Measurements from ENCODE around the gene MAP4. TPM values are rescaled to one million over a fixed set of nuclear protein-coding genes. Genes with fewer than 3 reads are reported as not detected.
A peak's percentile ranks its signal among the peaks of the same experiment; 100 is the strongest.

Gene MAP4
- total RNA-seq, 1 donor from 2014 or later: 471 TPM

DNA sequence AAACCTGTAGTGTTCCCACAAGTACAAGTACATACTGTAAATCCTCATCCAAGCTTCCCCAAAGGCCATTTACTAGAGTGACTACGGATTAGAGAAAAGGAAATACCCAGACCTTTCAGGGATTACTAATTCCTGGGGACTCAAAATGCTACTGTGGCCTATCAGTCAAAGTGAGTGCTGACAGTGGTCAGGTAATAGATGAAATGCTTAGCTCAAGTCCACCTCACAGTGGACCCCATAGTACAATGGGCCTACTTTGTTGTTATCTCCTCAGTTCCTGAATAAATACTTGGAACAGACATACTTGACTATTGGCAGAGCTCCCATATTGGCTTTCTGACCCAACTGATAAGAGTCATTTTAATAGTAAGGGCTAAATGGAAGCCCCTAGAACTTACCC, 61.6 kb downstream of the MAP4 start:
- FAIRE-seq: no peak
- Histone ChIP-seq H2AFZ (ENCODE audit: low read depth, low read length) (no peak overlapping the region), H3K4me2 (ENCODE audit: low read length) (no peak overlapping the region), H3K9ac (ENCODE audit: low read length) (no peak overlapping the region), H3K36me3 (ENCODE audit: insufficient read depth, low read length) (no peaks in the 10 kb centered on the region), H3K9me3 (ENCODE audit: insufficient read depth, low read depth, low read length) (no peaks in the 10 kb centered on the region), H3K4me1 (ENCODE audit: insufficient read depth, low read length) (no peaks in the 10 kb centered on the region), H3K79me2 (ENCODE audit: insufficient read depth, low read length) (peaks cover 60% of the 10 kb centered on the region), H4K20me1 (ENCODE audit: insufficient read depth, low read length) (peaks cover 72% of the 10 kb centered on the region), H3K27ac (ENCODE audit: low read depth, low read length) (no peak overlapping the region), H3K4me3 (ENCODE audit: insufficient read depth, low read depth, low read length) (no peak overlapping the region), H3K27me3 (ENCODE audit: insufficient read depth, low read length) (no peaks in the 10 kb centered on the region)
- peaks cover 8% of the 10 kb centered on the region for H3K36me3 Mint-ChIP-seq (ENCODE audit: low read depth, unreplicated experiment)
- TF ChIP-seq, protein P1, sequence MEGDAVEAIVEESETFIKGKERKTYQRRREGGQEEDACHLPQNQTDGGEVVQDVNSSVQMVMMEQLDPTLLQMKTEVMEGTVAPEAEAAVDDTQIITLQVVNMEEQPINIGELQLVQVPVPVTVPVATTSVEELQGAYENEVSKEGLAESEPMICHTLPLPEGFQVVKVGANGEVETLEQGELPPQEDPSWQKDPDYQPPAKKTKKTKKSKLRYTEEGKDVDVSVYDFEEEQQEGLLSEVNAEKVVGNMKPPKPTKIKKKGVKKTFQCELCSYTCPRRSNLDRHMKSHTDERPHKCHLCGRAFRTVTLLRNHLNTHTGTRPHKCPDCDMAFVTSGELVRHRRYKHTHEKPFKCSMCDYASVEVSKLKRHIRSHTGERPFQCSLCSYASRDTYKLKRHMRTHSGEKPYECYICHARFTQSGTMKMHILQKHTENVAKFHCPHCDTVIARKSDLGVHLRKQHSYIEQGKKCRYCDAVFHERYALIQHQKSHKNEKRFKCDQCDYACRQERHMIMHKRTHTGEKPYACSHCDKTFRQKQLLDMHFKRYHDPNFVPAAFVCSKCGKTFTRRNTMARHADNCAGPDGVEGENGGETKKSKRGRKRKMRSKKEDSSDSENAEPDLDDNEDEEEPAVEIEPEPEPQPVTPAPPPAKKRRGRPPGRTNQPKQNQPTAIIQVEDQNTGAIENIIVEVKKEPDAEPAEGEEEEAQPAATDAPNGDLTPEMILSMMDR (IDR thresholded peaks at IDR 0.05; ENCODE audit: insufficient read depth, low read depth, low read length): no peak
- TF ChIP-seq EZH2 (IDR thresholded peaks at IDR 0.05; ENCODE audit: insufficient read depth, low read length): no peak
- no peak overlapping the region for H3K4me3 Mint-ChIP-seq (ENCODE audit: unreplicated experiment)
- H3K4me1 Mint-ChIP-seq (ENCODE audit: low read depth, unreplicated experiment): peaks cover 3% of the 10 kb centered on the region
- H3K27ac Mint-ChIP-seq (ENCODE audit: unreplicated experiment): no peak overlapping the region
- H3K9me3 Mint-ChIP-seq (ENCODE audit: unreplicated experiment): no peaks in the 10 kb centered on the region
- no peaks in the 10 kb centered on the region for H3K27me3 Mint-ChIP-seq (ENCODE audit: low read depth, unreplicated experiment)
- peak; percentile 40 for DNase-seq (ENCODE audit: low read depth)

DNA sequence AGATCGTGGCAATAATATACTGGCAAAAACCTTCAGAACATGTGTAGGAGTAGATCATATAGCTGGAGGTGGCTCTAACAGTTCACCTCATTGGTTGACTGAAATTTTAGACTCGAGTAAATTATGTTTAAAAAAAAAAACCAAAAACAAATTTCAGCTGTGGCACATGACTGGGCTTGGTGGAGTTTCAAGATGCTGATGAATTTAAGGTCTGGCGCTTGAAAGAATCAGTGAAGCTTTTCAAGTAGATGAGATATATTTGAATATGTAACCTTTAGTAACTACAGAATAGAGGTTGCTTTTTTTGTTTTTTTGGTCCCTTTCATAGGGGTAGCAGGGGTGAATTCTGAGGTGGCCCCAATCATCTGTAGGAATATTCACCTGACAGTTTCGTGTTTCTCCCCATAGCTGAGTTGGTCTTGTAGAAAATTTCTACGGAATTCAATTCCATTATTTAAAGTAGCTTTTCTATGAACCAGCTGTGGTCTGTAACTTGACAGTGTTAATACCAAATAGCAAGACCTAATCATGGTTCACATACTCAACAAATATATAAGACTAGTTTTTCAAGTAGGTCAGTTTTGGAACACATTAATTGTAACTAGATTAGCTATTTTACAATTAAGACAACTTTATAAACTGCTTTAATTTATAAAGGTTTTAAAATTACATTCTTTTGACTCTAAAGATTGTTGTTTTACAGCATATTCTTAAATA, 65.6 kb downstream of the MAP4 start:
- Mint-ChIP-seq H3K4me1 (ENCODE audit: low read depth, unreplicated experiment) (peaks cover 3% of the 10 kb centered on the region), H3K9me3 (ENCODE audit: unreplicated experiment) (no peaks in the 10 kb centered on the region), H3K27ac (ENCODE audit: unreplicated experiment) (no peak overlapping the region), H3K4me3 (ENCODE audit: unreplicated experiment) (no peak overlapping the region), H3K36me3 (ENCODE audit: low read depth, unreplicated experiment) (peaks cover 7% of the 10 kb centered on the region), H3K27me3 (ENCODE audit: low read depth, unreplicated experiment) (no peaks in the 10 kb centered on the region)
- H3K4me3 ChIP-seq (ENCODE audit: insufficient read depth, low read depth, low read length): no peak overlapping the region
- TF ChIP-seq, protein P1 (IDR thresholded peaks at IDR 0.05; ENCODE audit: insufficient read depth, low read depth, low read length): no peak
- no peak for TF ChIP-seq EZH2 (IDR thresholded peaks at IDR 0.05; ENCODE audit: insufficient read depth, low read length)
- H3K9me3 ChIP-seq (ENCODE audit: insufficient read depth, low read depth, low read length): no peaks in the 10 kb centered on the region
- no peaks in the 10 kb centered on the region for H3K4me1 ChIP-seq (ENCODE audit: insufficient read depth, low read length)
- no peaks in the 10 kb centered on the region for H3K27me3 ChIP-seq (ENCODE audit: insufficient read depth, low read length)
- no peaks in the 10 kb centered on the region for H3K36me3 ChIP-seq (ENCODE audit: insufficient read depth, low read length)
- FAIRE-seq: no peak
- DNase-seq (ENCODE audit: low read depth): no peak
- H3K79me2 ChIP-seq (ENCODE audit: insufficient read depth, low read length): peaks cover 57% of the 10 kb centered on the region
- no peak overlapping the region for H3K4me2 ChIP-seq (ENCODE audit: low read length)
- peaks cover 69% of the 10 kb centered on the region for H4K20me1 ChIP-seq (ENCODE audit: insufficient read depth, low read length)
- H2AFZ ChIP-seq (ENCODE audit: low read depth, low read length): no peak overlapping the region
- H3K27ac ChIP-seq (ENCODE audit: low read depth, low read length): no peak overlapping the region
- H3K9ac ChIP-seq (ENCODE audit: low read length): no peak overlapping the region

DNA sequence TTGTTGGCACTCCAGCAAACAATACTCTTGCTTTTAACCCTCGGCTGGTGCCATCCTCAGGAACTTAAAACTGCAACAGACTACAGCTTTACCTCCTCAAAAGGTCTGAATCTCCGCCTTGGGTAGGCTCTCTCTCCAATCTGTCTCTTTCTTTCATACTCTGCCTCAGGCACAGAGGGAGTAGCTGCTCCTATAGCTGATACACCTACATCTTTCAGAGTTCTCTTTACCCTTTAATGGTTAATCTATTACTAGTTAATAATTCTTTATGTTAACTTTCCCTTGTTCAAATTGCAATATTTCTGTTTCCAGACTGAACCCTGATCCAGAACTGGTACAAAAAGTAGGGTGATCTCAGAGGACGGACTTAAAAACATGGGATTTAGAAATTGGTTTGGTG, 66.2 kb downstream of the MAP4 start:
- H3K27me3 ChIP-seq (ENCODE audit: insufficient read depth, low read length): no peaks in the 10 kb centered on the region

More for the DNA sequence above, 66.2 kb downstream of the MAP4 start:
- Mint-ChIP-seq H3K27ac (ENCODE audit: unreplicated experiment) (no peak overlapping the region), H3K4me1 (ENCODE audit: low read depth, unreplicated experiment) (peaks cover 3% of the 10 kb centered on the region), H3K27me3 (ENCODE audit: low read depth, unreplicated experiment) (no peaks in the 10 kb centered on the region), H3K9me3 (ENCODE audit: unreplicated experiment) (no peaks in the 10 kb centered on the region), H3K4me3 (ENCODE audit: unreplicated experiment) (no peak overlapping the region), H3K36me3 (ENCODE audit: low read depth, unreplicated experiment) (peaks cover 7% of the 10 kb centered on the region)
- Histone ChIP-seq H3K9ac (ENCODE audit: low read length) (no peak overlapping the region), H3K79me2 (ENCODE audit: insufficient read depth, low read length) (peaks cover 55% of the 10 kb centered on the region), H3K4me1 (ENCODE audit: insufficient read depth, low read length) (no peaks in the 10 kb centered on the region), H3K36me3 (ENCODE audit: insufficient read depth, low read length) (no peaks in the 10 kb centered on the region), H3K4me3 (ENCODE audit: insufficient read depth, low read depth, low read length) (no peak overlapping the region), H3K9me3 (ENCODE audit: insufficient read depth, low read depth, low read length) (no peaks in the 10 kb centered on the region), H2AFZ (ENCODE audit: low read depth, low read length) (no peak overlapping the region), H4K20me1 (ENCODE audit: insufficient read depth, low read length) (peaks cover 67% of the 10 kb centered on the region), H3K27ac (ENCODE audit: low read depth, low read length) (no peak overlapping the region), H3K4me2 (ENCODE audit: low read length) (no peak overlapping the region)
- DNase-seq (ENCODE audit: low read depth) (no peak), FAIRE-seq (no peak)
- TF ChIP-seq EZH2 (IDR thresholded peaks at IDR 0.05; ENCODE audit: insufficient read depth, low read length): no peak
- TF ChIP-seq, protein P1 (IDR thresholded peaks at IDR 0.05; ENCODE audit: insufficient read depth, low read depth, low read length): no peak

Measured in astrocyte (in vitro differentiated cells and primary cell).